Rectal smooth muscle tissue (tissue), 1 donor: ENCODE results near the gene HSP90AA1.

Experiments
- H3K27ac ChIP-seq: one replicate; pipeline ENCODE4 v1.7.0; 2013; ENCODE audit warnings: low read depth, low read length, inconsistent platforms
- H3K27me3 ChIP-seq: one replicate; pipeline ENCODE4 v1.7.0; 2013; ENCODE audit warnings: low read length; ENCODE audit not compliant: control insufficient read depth, insufficient read depth
- H3K36me3 ChIP-seq: one replicate; pipeline ENCODE4 v1.7.0; 2013; ENCODE audit warnings: low read length; ENCODE audit not compliant: control insufficient read depth, insufficient read depth
- H3K4me1 ChIP-seq: one replicate; pipeline ENCODE4 v1.7.0; 2013; ENCODE audit warnings: low read length; ENCODE audit not compliant: control insufficient read depth, insufficient read depth
- H3K4me3 ChIP-seq: one replicate; pipeline ENCODE4 v1.7.0; 2013; ENCODE audit warnings: low read length
- H3K9ac ChIP-seq: one replicate; pipeline ENCODE4 v1.7.0; 2013; ENCODE audit warnings: low read length

HSP90AA1 gene

GRCh38 chr14:102040153-102040552 is 46.7 kb downstream of the HSP90AA1 start:
- Histone ChIP-seq H3K27ac (no peak overlapping the region), H3K4me3 (no peak overlapping the region), H3K9ac (no peak overlapping the region), H3K36me3 (peaks cover 71% of the 10 kb centered on the region), H3K27me3 (no peaks in the 10 kb centered on the region), H3K4me1 (no peaks in the 10 kb centered on the region)

DNA sequence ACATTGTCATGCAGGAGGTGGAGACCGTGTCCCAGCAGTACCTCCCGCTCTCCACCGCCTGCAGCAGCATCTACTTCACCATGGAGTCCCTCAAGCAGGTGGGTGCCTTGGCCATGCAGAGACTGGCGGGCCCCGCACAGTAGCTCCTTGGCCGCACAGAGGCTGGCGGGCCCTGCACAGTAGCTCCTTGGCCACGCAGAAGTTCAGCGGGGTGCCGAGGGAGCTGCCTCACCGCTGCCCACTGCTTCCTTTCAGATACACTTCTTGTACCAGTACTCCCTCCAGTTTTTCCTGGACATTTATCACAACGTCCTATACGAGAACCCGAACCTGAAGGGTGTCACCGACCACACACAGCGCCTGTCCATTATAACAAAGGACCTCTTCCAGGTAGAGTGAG is 47.7 kb downstream of the HSP90AA1 start:
- Histone ChIP-seq H3K4me3 (no peak overlapping the region), H3K36me3 (peaks cover 71% of the 10 kb centered on the region), H3K9ac (no peak overlapping the region), H3K27me3 (no peaks in the 10 kb centered on the region), H3K27ac (no peak overlapping the region), H3K4me1 (no peaks in the 10 kb centered on the region)

- Histone ChIP-seq H3K27ac (no peak overlapping the region), H3K9ac (no peak overlapping the region), H3K4me3 (no peak overlapping the region), H3K36me3 (peaks cover 75% of the 10 kb centered on the region), H3K4me1 (no peaks in the 10 kb centered on the region), H3K27me3 (no peaks in the 10 kb centered on the region)
Observed at GRCh38 chr14:102037686-102038085, 49.2 kb downstream of the HSP90AA1 start.

DNA sequence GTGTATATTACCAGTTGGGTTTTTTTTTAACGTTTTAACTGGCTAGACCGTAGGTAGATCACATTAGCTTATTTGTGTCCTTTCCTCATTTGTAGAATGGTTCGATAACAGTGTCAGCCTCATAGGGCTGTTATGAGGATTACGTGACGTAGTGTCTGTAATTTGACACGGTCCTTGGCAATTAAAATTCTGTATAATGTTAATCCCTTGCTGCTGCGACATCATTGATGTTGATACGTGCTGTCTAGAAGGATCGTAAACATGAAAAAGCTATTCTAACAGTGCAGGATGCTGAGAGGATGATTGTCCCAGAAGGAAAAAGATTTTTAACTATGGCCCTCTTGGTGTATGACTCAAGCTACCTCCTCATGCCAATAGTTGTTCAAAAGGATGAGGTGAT is 50.9 kb downstream of the HSP90AA1 start:
- H3K36me3 ChIP-seq = peaks cover 67% of the 10 kb centered on the region
- H3K27ac ChIP-seq = no peak overlapping the region
- H3K4me1 ChIP-seq = no peaks in the 10 kb centered on the region
- no peak overlapping the region for H3K9ac ChIP-seq
- no peaks in the 10 kb centered on the region for H3K27me3 ChIP-seq
- no peak overlapping the region for H3K4me3 ChIP-seq

- Histone ChIP-seq H3K4me3 (no peak overlapping the region), H3K36me3 (peaks cover 63% of the 10 kb centered on the region), H3K27ac (no peak overlapping the region), H3K4me1 (no peaks in the 10 kb centered on the region), H3K27me3 (no peaks in the 10 kb centered on the region), H3K9ac (no peak overlapping the region)
Observed at GRCh38 chr14:102034301-102034700, 52.5 kb downstream of the HSP90AA1 start.

DNA sequence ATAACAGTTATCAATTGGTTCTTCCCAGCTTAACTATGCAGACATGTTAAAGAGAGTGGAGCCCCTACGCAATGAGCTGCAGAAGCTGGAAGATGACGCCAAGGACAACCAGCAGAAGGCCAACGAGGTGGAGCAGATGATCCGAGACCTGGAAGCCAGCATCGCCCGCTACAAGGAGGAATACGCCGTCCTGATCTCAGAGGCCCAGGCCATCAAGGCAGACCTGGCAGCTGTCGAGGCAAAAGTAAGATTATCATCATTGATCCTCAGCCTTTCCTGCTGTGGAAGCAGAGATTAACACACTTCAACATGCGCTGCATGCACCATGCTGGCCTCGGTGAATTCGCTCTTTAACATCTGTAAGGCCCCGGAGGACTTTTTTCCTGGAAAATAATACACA is 53.6 kb downstream of the HSP90AA1 start:
- Histone ChIP-seq H3K27me3 (no peaks in the 10 kb centered on the region), H3K36me3 (peaks cover 62% of the 10 kb centered on the region), H3K9ac (no peak overlapping the region), H3K27ac (no peak overlapping the region), H3K4me3 (no peak overlapping the region), H3K4me1 (no peaks in the 10 kb centered on the region)
